Activated naive CD4-positive, alpha-beta T cell (primary cell): ENCODE data around the gene GIPC2.

Experiments used
- DNase-seq, 4 experiments: peaks; one replicate each; lab custom pipeline; 2025; lab: John Stamatoyannopoulos, UW

GIPC2 gene

GRCh38 chr1:78145105-78145580, 99.4 kb downstream of the GIPC2 start:
- no peak for DNase-seq

GRCh38 chr1:78146205-78146771, 100.5 kb downstream of the GIPC2 start:
- no peak for DNase-seq

- DNase-seq, result no peak
Measured at GRCh38 chr1:78147031-78147430, 101.3 kb downstream of the GIPC2 start.

GRCh38 chr1:78153092-78153736, 107.4 kb downstream of the GIPC2 start:
- DNase-seq, result no peak

GRCh38 chr1:78155121-78155520, 109.4 kb downstream of the GIPC2 start:
- no peak for DNase-seq

GRCh38 chr1:78156805-78157521, 111.2 kb downstream of the GIPC2 start:
- DNase-seq, result no peak

GRCh38 chr1:78165816-78166215, 120.0 kb downstream of the GIPC2 start:
- no peak for DNase-seq

- no peak for DNase-seq
Measured at GRCh38 chr1:78168306-78168705, 122.5 kb downstream of the GIPC2 start.

GRCh38 chr1:78170859-78171258, 125.1 kb downstream of the GIPC2 start:
- no peak for DNase-seq

GRCh38 chr1:78171736-78172590, 126.2 kb downstream of the GIPC2 start:
- no peak for DNase-seq

- no peak for DNase-seq
Measured at GRCh38 chr1:78176448-78176847, 130.7 kb downstream of the GIPC2 start.

GRCh38 chr1:78177708-78178270, 132.0 kb downstream of the GIPC2 start:
- DNase-seq, result no peak

GRCh38 chr1:78178816-78179215, 133.1 kb downstream of the GIPC2 start:
- no peak for DNase-seq

- DNase-seq, result no peak
Measured at GRCh38 chr1:78184460-78185072, 138.8 kb downstream of the GIPC2 start.
